A673 (cell line): ENCODE measurements around the gene RNF141.

ENCODE experiments used
- CTCF ChIP-seq: fragments of 300-800, 200-600 bp; sonication (generic); conservative IDR thresholded peaks from 2 replicates; pipeline ENCODE4 v1.5.1; 2017; ENCODE audit warnings: low read depth, mild to moderate bottlenecking, antibody characterized with exemption, low read length, moderate library complexity, mixed read lengths
- EZH2 ChIP-seq: fragments of 200-600 bp; sonication (generic); IDR thresholded peaks from 2 replicates; pipeline ENCODE4 v1.6.1; 2017; ENCODE audit warnings: borderline replicate concordance, low read depth, mild to moderate bottlenecking, mixed read lengths, antibody characterized with exemption, low read length; ENCODE audit not compliant: poor library complexity, severe bottlenecking

GRCh38 chr11:10476342-10476741, 64.6 kb downstream of the RNF141 start:
- no peak for TF ChIP-seq CTCF
- TF ChIP-seq EZH2 = no peak
